ENCODE measurements around the gene TTLL7. TPM values are rescaled to one million over a fixed set of nuclear protein-coding genes. Genes with fewer than 3 reads are reported as not detected.
"Not testable (repeated sequence)": the region's sequence is repeated elsewhere in the genome, so short reads cannot be mapped to it uniquely, and the experiment has no call there.

TTLL7 gene
- total and polyA plus RNA-seq, 9 of the 15 experiments (the other 6 are each of a cell fraction or from before 2014, with no cell fraction given) = 0.63 to 2.6 (median 1.7) TPM

DNA sequence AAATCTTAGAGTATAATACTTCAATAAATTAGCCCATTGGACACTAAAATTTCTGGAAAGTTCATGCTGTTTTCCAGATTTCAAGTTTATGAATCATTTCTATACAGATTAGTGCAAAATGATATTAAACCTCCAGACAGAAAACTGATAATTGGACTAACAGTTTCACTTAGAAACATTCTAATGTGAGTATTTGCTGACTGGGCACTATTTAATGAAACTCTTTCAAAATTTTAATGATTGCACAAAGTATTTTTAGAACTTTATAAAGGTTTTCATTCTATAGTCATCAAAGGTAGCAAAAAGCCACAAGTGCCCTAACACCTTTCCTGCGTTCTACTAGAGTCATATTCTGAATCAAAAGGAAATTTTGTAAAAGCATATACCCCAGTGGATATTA is 81.0 kb downstream of the TTLL7 start:
- H4K20me1 ChIP-seq (replicated peaks; ENCODE audit: control insufficient read depth, insufficient read depth, low read length) = no peaks in the 10 kb centered on the region
- no peak for FAIRE-seq
- TF ChIP-seq ZNF408 (CRISPR knock-in tag; IDR thresholded peaks at IDR 0.05; ENCODE audit: low read depth) (no peak), MAFF (IDR thresholded peaks at IDR 0.05; ENCODE audit: low read length) (peak; percentile 97), ZNF316 (IDR thresholded peaks at IDR 0.05) (peak; percentile 96), MAFK (IDR thresholded peaks at IDR 0.05; ENCODE audit: low read length) (peak; percentile 99), FOXP1 (CRISPR knock-in tag; IDR thresholded peaks at IDR 0.05) (no peak), MAFG (tag; conservative IDR thresholded peaks at IDR 0.05) (peak; percentile 93), C11orf30 (IDR thresholded peaks at IDR 0.05; ENCODE audit: low read depth) (peak; percentile 90)
- H3K79me2 ChIP-seq (ENCODE audit: control insufficient read depth, insufficient read depth, low read length) = no peaks in the 10 kb centered on the region
- peaks cover 3 to 11% of the 10 kb centered on the region in 2 experiments; a peak in 3 of 5 replicates for H3K4me1 ChIP-seq (replicated peaks in 1 of 2; ENCODE audit: control insufficient read depth in 2 of 2, insufficient read depth in 2 of 2, low read length in 2 of 2)
- peak overlapping the region; percentile 62; the same call in 2 of the 3 replicates for H3K27ac ChIP-seq (ENCODE audit: extremely low read depth, low read depth, low read length)
- POLR2A ChIA-PET = interaction anchor here (0.6 kb wide), 1 partner anchor 9 kb away, joined by 4 read pairs; no protein-coding TSS in a partner anchor
- H2AFZ ChIP-seq (ENCODE audit: low read depth, low read length) = 0 out of 2 replicates have a peak overlapping the region, but pooled peaks have one; percentile 28
- in situ Hi-C loops (cut with MboI) (loop anchor here (25.0 kb wide), 2 partner anchors 694 to 1019 kb away; no protein-coding TSS in a partner anchor), intact Hi-C loops (cut with micrococcal nuclease) (no loop called here)
- H3K9ac ChIP-seq (ENCODE audit: insufficient read depth in 1 of 2, low read depth in 2 of 2, low read length in 2 of 2) = no peak overlapping the region
- no peaks in the 10 kb centered on the region for H3K36me3 ChIP-seq (ENCODE audit: control insufficient read depth, insufficient read depth, low read length)
- DNase-seq (ENCODE audit: extremely low read depth in 1 of 4, low spot score in 3 of 4) = no peak
- H3K9me1 ChIP-seq (ENCODE audit: control insufficient read depth, insufficient read depth, low read length) = no peaks in the 10 kb centered on the region
- no peak overlapping the region for H3K4me2 ChIP-seq (ENCODE audit: insufficient read depth, low read length)
- CTCF ChIA-PET (ENCODE audit: low intra/inter-chr PET ratio) = no interaction called here
- no peak for ATAC-seq
- H3K9me3 ChIP-seq (replicated peaks; ENCODE audit: control insufficient read depth, insufficient read depth, low read depth, low read length) = no peaks in the 10 kb centered on the region
- H3K27me3 ChIP-seq (ENCODE audit: control insufficient read depth in 2 of 2, insufficient read depth in 2 of 2, low read length in 2 of 2) = no peaks in the 10 kb centered on the region
- H3K4me3 ChIP-seq = no peak overlapping the region
- WGBS (ENCODE audit: insufficient coverage, low coverage, missing lambda C conversion rate) = 59% methylated on average over 1 of the region's 1 CpG
- no TSS peak for BruUV-seq (replicated peaks)

DNA sequence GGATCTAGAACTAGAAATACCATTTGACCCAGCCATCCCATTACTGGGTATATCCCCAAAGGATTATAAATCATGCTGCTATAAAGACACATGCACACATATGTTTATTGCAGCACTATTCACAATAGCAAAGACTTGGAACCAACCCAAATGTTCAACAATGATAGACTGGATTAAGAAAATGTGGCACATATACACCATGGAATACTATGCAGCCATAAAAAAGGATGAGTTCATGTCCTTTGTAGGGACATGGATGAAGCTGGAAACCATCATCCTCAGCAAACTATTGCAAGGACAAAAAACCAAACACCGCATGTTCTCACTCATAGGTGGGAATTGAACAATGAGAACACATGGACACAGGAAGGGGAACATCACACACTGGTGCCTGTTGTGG is 82.8 kb downstream of the TTLL7 start:
- POLR2A ChIA-PET; ATAC-seq; H3K4me2 ChIP-seq (ENCODE audit: insufficient read depth, low read length); H2AFZ ChIP-seq (ENCODE audit: low read depth, low read length); FAIRE-seq; BruUV-seq (replicated peaks); DNase-seq (ENCODE audit: extremely low read depth in 1 of 4, low spot score in 3 of 4); H4K20me1 ChIP-seq (replicated peaks; ENCODE audit: control insufficient read depth, insufficient read depth, low read length); H3K79me2 ChIP-seq (ENCODE audit: control insufficient read depth, insufficient read depth, low read length); H3K36me3 ChIP-seq (ENCODE audit: control insufficient read depth, insufficient read depth, low read length); H3K9me1 ChIP-seq (ENCODE audit: control insufficient read depth, insufficient read depth, low read length); H3K27me3 ChIP-seq (ENCODE audit: control insufficient read depth in 2 of 2, insufficient read depth in 2 of 2, low read length in 2 of 2); CTCF ChIA-PET (ENCODE audit: low intra/inter-chr PET ratio); H3K9ac ChIP-seq (ENCODE audit: insufficient read depth in 1 of 2, low read depth in 2 of 2, low read length in 2 of 2); H3K4me3 ChIP-seq; H3K9me3 ChIP-seq (replicated peaks; ENCODE audit: control insufficient read depth, insufficient read depth, low read depth, low read length); H3K27ac ChIP-seq (ENCODE audit: extremely low read depth, low read depth, low read length); intact Hi-C loops (cut with micrococcal nuclease): not testable (repeated sequence)
- TF ChIP-seq KDM1A (IDR thresholded peaks at IDR 0.05) (0 out of 4 replicates have a peak, but pooled peaks of 1 of the 2 experiments have one; percentile 11), BCOR (IDR thresholded peaks at IDR 0.05) (peak; percentile 52; the same call in 1 of the 2 replicates)
- H3K4me1 ChIP-seq (replicated peaks in 1 of 2; ENCODE audit: control insufficient read depth in 2 of 2, insufficient read depth in 2 of 2, low read length in 2 of 2) = peaks cover 3 to 11% of the 10 kb centered on the region in 2 experiments; a peak in 3 of 5 replicates
- no CpG with 5 or more reads among the region's 1 CpG for WGBS (ENCODE audit: insufficient coverage, low coverage, missing lambda C conversion rate)
- in situ Hi-C loops (cut with MboI) = loop anchor here (25.0 kb wide), 2 partner anchors 696 to 1021 kb away; no protein-coding TSS in a partner anchor
